ENCODE data around the gene ARHGAP44. TPM values are rescaled to one million over a fixed set of nuclear protein-coding genes. Genes with fewer than 3 reads are reported as not detected.

The ARHGAP44 gene
- polyA plus RNA-seq, 1 experiment = 0.40 TPM

GRCh38 chr17:12995896-12996295 lies 206.6 kb downstream of the ARHGAP44 start:
- CTCF ChIA-PET = no interaction called here
- TF ChIP-seq CTCF (IDR thresholded peaks at IDR 0.05; ENCODE audit: insufficient read depth, low read depth, low read length) = no peak
- POLR2A ChIA-PET = no interaction called here
- Histone ChIP-seq H3K36me3 (ENCODE audit: control insufficient read depth, insufficient read depth, low read length) (peaks cover 60% of the 10 kb centered on the region), H3K27me3 (ENCODE audit: control insufficient read depth, insufficient read depth, low read length) (no peaks in the 10 kb centered on the region), H3K4me3 (ENCODE audit: low read depth, low read length) (no peak overlapping the region)
- no peak for DNase-seq (ENCODE audit: low read depth)

- CTCF ChIA-PET = no interaction called here
- no peak for TF ChIP-seq CTCF (IDR thresholded peaks at IDR 0.05; ENCODE audit: insufficient read depth, low read depth, low read length)
- H3K4me3 ChIP-seq (ENCODE audit: low read depth, low read length) = no peak overlapping the region
- POLR2A ChIA-PET = no interaction called here
- DNase-seq (ENCODE audit: low read depth) = no peak
- H3K36me3 ChIP-seq (ENCODE audit: control insufficient read depth, insufficient read depth, low read length) = peaks cover 58% of the 10 kb centered on the region
- no peaks in the 10 kb centered on the region for H3K27me3 ChIP-seq (ENCODE audit: control insufficient read depth, insufficient read depth, low read length)
Observed at GRCh38 chr17:12996357-12996756, 207.1 kb downstream of the ARHGAP44 start.

- Histone ChIP-seq H3K4me3 (ENCODE audit: low read depth, low read length) (no peak overlapping the region), H3K36me3 (ENCODE audit: control insufficient read depth, insufficient read depth, low read length) (peaks cover 58% of the 10 kb centered on the region), H3K27me3 (ENCODE audit: control insufficient read depth, insufficient read depth, low read length) (no peaks in the 10 kb centered on the region)
- POLR2A ChIA-PET = no interaction called here
- CTCF ChIA-PET = interaction anchor here (1.4 kb wide), 1 partner anchor 255 kb away, joined by 6 read pairs; no protein-coding TSS in a partner anchor
- no peak for TF ChIP-seq CTCF (IDR thresholded peaks at IDR 0.05; ENCODE audit: insufficient read depth, low read depth, low read length)
- DNase-seq (ENCODE audit: low read depth) = no peak
Observed at GRCh38 chr17:12996941-12997340, 207.6 kb downstream of the ARHGAP44 start.

GRCh38 chr17:12998461-12998860 lies 209.2 kb downstream of the ARHGAP44 start:
- CTCF ChIA-PET = interaction anchor here (1.2 kb wide), 1 partner anchor 32 kb away, joined by 4 read pairs; no protein-coding TSS in a partner anchor

GRCh38 chr17:12998874-12999273 lies 209.6 kb downstream of the ARHGAP44 start:
- ChIA-PET CTCF (interaction anchor here (1.2 kb wide), 2 partner anchors 19 to 31 kb away, joined by 3 to 4 read pairs; no protein-coding TSS in a partner anchor), POLR2A (no interaction called here)
- no peak for TF ChIP-seq CTCF (IDR thresholded peaks at IDR 0.05; ENCODE audit: insufficient read depth, low read depth, low read length)
- Histone ChIP-seq H3K36me3 (ENCODE audit: control insufficient read depth, insufficient read depth, low read length) (peaks cover 56% of the 10 kb centered on the region), H3K27me3 (ENCODE audit: control insufficient read depth, insufficient read depth, low read length) (no peaks in the 10 kb centered on the region), H3K4me3 (ENCODE audit: low read depth, low read length) (no peak overlapping the region)
- DNase-seq (ENCODE audit: low read depth) = no peak

More at GRCh38 chr17:12998461-12998860, 209.2 kb downstream of the ARHGAP44 start:
- H3K36me3 ChIP-seq (ENCODE audit: control insufficient read depth, insufficient read depth, low read length) = peaks cover 58% of the 10 kb centered on the region
- TF ChIP-seq CTCF (IDR thresholded peaks at IDR 0.05; ENCODE audit: insufficient read depth, low read depth, low read length) = no peak
- DNase-seq (ENCODE audit: low read depth) = no peak
- H3K27me3 ChIP-seq (ENCODE audit: control insufficient read depth, insufficient read depth, low read length) = no peaks in the 10 kb centered on the region
- POLR2A ChIA-PET = no interaction called here
- no peak overlapping the region for H3K4me3 ChIP-seq (ENCODE audit: low read depth, low read length)

All from BJ (cell line).